Sigmoid colon (tissue), 3 donors: ENCODE measurements around the gene MFAP5.
A peak's percentile ranks its signal among the peaks of the same experiment; 100 is the strongest.

ENCODE experiments used
- POLR2A ChIP-seq, 2 donors: fragments of 450-650 bp; IDR thresholded peaks; one replicate each; pipeline ENCODE4 v1.6.1; 2016; ENCODE audit warnings: antibody characterized with exemption in 2 of 2, mild to moderate bottlenecking in 2 of 2, moderate library complexity in 2 of 2
- TF ChIP-seq, protein P1 (sequence below), 4 experiments: fragments of 450-650 bp in 3 of 4; fragments of 200-600 bp in 1 of 4; IDR thresholded peaks; one replicate each; pipeline ENCODE4 v1.5.1; 2016 to 2019; ENCODE audit warnings: antibody characterized with exemption in 4 of 4, mild to moderate bottlenecking in 3 of 4, moderate library complexity in 2 of 4

DNA sequence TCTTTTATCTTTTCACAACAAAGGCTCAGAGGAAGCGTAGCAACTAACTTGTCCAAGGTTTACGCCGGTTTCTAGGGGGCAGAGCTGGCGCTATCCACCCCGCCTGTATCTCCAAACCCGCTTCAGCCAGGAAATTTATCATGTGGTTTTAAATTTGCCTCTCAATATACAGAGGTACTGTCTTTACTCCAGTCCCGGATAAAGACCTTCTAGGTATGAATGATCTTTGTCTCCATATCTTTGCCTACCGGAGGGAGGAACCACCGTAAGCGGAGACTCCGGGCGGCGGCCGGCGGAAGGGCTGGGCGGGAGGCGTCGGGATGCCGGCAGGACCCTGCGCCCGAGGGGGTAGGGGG, 34.5 kb upstream of the MFAP5 start:
- TF ChIP-seq POLR2A (IDR thresholded peaks at IDR 0.05): no peak
- TF ChIP-seq, protein P1, sequence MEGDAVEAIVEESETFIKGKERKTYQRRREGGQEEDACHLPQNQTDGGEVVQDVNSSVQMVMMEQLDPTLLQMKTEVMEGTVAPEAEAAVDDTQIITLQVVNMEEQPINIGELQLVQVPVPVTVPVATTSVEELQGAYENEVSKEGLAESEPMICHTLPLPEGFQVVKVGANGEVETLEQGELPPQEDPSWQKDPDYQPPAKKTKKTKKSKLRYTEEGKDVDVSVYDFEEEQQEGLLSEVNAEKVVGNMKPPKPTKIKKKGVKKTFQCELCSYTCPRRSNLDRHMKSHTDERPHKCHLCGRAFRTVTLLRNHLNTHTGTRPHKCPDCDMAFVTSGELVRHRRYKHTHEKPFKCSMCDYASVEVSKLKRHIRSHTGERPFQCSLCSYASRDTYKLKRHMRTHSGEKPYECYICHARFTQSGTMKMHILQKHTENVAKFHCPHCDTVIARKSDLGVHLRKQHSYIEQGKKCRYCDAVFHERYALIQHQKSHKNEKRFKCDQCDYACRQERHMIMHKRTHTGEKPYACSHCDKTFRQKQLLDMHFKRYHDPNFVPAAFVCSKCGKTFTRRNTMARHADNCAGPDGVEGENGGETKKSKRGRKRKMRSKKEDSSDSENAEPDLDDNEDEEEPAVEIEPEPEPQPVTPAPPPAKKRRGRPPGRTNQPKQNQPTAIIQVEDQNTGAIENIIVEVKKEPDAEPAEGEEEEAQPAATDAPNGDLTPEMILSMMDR (IDR thresholded peaks at IDR 0.05): peak in 1 of 4 experiments; percentile 12
